Uterus (tissue), 4 donors: Measurements from ENCODE around the gene NTRK1. TPM values are rescaled to one million over a fixed set of nuclear protein-coding genes. Genes with fewer than 3 reads are reported as not detected.

Experiments
- DNase-seq, 2 donors: peaks; one replicate each; pipeline ENCODE4 v3.0.0-alpha.2; 2019 to 2020
- H3K27ac ChIP-seq, 2 donors: fragments of 200-600 bp; sonication (generic); 1 replicate in 1 of 2; 2 replicates in 1 of 2; pipeline ENCODE4 v1.5.1; 2016 to 2018
- H3K27me3 ChIP-seq, 2 donors: fragments of 200-600 bp; sonication (generic); one replicate each; pipeline ENCODE4 v1.5.1; 2018 to 2019; ENCODE audit warnings: control low read depth in 1 of 2
- H3K36me3 ChIP-seq, 2 donors: fragments of 200-600 bp; sonication (generic); one replicate each; pipeline ENCODE4 v1.5.1; 2019; ENCODE audit warnings: control low read depth in 1 of 2
- H3K4me1 ChIP-seq, 2 donors: fragments of 200-600 bp; sonication (generic); one replicate each; pipeline ENCODE4 v1.5.1; 2018 to 2019; ENCODE audit warnings: control low read depth in 1 of 2
- H3K4me3 ChIP-seq, 2 donors: fragments of 200-600 bp; sonication (generic); 1 replicate in 1 of 2; 2 replicates in 1 of 2; pipeline ENCODE4 v1.5.1; 2018 to 2019; ENCODE audit warnings: mild to moderate bottlenecking in 1 of 2
- H3K9me3 ChIP-seq, 2 donors: fragments of 200-600 bp; sonication (generic); one replicate each; pipeline ENCODE4 v1.5.1; 2019; ENCODE audit warnings: control low read depth in 1 of 2
- POLR2A ChIP-seq, 2 donors: fragments of 450-650 bp; IDR thresholded peaks; one replicate each; pipeline ENCODE4 v1.6.1; 2016; ENCODE audit warnings: antibody characterized with exemption in 2 of 2, mild to moderate bottlenecking in 1 of 2, moderate library complexity in 1 of 2
- intact Hi-C: fragments of 100-400 bp; cut with DNase I; formaldehyde crosslinking; loops from one replicate; pipeline ENCODE4 v1.15.1; 2023; ENCODE audit warnings: low total_unique reads
- total RNA-seq, 4 donors: library from RNA; depleted of rRNA in 3 of 4; stranded (reverse); fragments of >200 nt in 3 of 4; gene quantifications; one replicate each; pipeline versions ENCODE4 v1.1.0 to v1.2.4, GENCODE V29; 2014 to 2023
- TF ChIP-seq, protein P1 (sequence below), 4 experiments: fragments of 200-600 bp in 2 of 4; fragments of 450-650 bp in 2 of 4; sonication (generic) in 2 of 4; IDR thresholded peaks; one replicate each; pipeline ENCODE4 v1.5.1; 2016 to 2019; ENCODE audit warnings: antibody characterized with exemption in 4 of 4, mild to moderate bottlenecking in 2 of 4, moderate library complexity in 1 of 4
- donor health status: DM: yes; HTN: yes; CAD: no.

Gene NTRK1
- total RNA-seq, result 10 to 100 TPM in 1 of 4 donors, 1 to 10 TPM in 1, under 1 TPM in 2; 0.35 to 19.2 (median 3.6) TPM

DNA sequence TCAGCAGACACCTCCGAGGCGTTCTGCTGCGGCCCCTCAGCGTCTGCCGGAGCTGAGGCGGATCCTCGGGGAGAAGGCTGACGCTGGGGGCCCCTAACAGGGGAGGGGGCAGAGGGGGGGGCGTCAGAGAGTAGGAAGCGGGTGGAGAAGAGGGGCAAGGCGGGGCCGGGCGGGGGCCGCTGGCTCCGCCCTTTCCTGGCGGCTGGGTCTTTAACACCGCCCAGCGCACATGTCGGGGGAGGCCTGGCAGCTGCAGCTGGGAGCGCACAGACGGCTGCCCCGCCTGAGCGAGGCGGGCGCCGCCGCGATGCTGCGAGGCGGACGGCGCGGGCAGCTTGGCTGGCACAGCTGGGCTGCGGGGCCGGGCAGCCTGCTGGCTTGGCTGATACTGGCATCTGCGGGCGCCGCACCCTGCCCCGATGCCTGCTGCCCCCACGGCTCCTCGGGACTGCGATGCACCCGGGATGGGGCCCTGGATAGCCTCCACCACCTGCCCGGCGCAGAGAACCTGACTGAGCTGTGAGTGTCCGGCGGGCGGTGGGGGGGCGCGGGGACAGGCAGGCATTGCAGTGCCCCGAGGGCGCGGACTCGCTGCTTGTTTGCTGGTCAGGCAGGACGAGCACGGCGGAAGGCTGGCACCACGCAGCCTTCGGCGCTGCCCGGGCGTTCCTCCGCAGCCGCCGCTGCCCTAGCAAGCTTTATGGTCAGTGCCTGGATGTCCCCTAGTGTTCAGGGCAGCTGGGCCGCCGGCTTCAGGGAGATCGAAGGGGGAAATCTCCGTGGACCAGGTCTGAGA, at the start of gene NTRK1:
Gene NTRK1 (plus strand): TSS at position 238 of the 796 bp plus-strand sequence. CDS start 70 bp downstream, at position 308.
- Histone ChIP-seq H3K36me3 (no peaks in the 10 kb centered on the region), H3K4me3 (peak within 1 kb of the TSS; percentile 14 to 41), H3K9me3 (no peaks in the 10 kb centered on the region), H3K27me3 (peaks cover 0 to 5% of the 10 kb centered on the region in 2 donors), H3K27ac (peak within 1 kb of the TSS in 1 of 2 donors; percentile 63), H3K4me1 (peaks cover 0 to 21% of the 10 kb centered on the region in 2 donors)
- intact Hi-C loops, result no loop called here
- DNase-seq, result peak; percentile 36 to 71
- TF ChIP-seq POLR2A (IDR thresholded peaks at IDR 0.05), result no peak
- TF ChIP-seq, protein P1, sequence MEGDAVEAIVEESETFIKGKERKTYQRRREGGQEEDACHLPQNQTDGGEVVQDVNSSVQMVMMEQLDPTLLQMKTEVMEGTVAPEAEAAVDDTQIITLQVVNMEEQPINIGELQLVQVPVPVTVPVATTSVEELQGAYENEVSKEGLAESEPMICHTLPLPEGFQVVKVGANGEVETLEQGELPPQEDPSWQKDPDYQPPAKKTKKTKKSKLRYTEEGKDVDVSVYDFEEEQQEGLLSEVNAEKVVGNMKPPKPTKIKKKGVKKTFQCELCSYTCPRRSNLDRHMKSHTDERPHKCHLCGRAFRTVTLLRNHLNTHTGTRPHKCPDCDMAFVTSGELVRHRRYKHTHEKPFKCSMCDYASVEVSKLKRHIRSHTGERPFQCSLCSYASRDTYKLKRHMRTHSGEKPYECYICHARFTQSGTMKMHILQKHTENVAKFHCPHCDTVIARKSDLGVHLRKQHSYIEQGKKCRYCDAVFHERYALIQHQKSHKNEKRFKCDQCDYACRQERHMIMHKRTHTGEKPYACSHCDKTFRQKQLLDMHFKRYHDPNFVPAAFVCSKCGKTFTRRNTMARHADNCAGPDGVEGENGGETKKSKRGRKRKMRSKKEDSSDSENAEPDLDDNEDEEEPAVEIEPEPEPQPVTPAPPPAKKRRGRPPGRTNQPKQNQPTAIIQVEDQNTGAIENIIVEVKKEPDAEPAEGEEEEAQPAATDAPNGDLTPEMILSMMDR (IDR thresholded peaks at IDR 0.05), result no peak

DNA sequence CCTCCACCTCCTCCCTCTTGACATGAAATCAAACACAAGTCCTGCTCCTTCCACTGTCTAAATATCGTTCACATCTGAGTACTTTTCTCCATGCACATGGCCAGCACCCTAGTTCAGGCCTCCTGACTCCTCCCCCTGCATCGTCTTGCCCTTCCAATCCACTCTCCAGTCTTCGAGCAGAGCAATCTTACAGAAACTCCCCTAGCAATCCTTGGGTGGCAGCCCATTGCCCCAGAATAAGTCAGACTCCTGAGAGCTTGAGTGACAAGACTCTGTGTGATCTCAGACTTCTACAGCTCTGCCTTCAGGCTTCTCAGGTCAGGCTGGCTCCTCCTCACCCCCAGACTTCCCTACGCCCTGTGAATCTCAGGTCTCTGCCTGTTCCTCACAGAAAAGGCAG, 49.5 kb upstream of the NTRK1 start:
- no peak overlapping the region for H3K4me3 ChIP-seq
- no peak overlapping the region for H3K27ac ChIP-seq
- H3K36me3 ChIP-seq, result no peaks in the 10 kb centered on the region
- H3K27me3 ChIP-seq, result no peaks in the 10 kb centered on the region
- DNase-seq, result peak in 1 of 2 donors; percentile 49
- TF ChIP-seq, protein P1 (IDR thresholded peaks at IDR 0.05), result no peak
- TF ChIP-seq POLR2A (IDR thresholded peaks at IDR 0.05), result no peak
- H3K9me3 ChIP-seq, result no peaks in the 10 kb centered on the region
- intact Hi-C loops, result no loop called here
- peaks cover 4 to 15% of the 10 kb centered on the region in 2 donors for H3K4me1 ChIP-seq

DNA sequence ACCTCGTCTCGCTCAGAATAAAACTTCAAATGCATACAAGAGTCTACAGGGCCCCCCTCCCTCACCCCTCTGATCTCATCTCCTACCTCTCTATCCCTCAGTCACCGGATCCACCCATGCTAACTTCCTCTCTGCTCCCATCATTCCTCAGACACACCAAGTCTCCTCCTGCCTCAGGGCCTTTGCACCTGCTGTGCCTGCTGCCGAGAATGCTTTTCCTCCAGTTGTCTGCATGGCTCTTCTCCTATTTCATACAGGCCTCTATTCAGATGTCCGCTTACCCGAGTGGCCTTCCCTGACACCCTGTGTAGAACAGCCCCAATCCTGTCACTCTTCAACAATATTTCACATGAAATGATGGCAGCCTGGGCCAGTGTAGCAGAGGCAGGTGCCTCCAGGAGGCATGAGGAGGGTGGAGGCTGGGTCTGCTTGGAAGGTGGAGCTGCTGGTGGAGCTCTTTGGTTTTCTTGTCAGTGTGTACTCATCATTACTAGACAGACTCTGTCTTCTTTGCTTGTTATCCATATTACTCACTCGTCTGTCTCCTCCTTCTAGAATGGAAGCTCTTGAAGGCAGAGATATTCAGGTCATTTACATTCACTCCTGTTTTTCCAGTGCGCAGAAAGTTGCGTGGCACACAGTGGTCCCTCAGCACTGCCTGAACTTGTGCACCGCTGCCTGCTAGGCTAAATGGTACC, 48.2 kb upstream of the NTRK1 start:
- TF ChIP-seq, protein P1 (IDR thresholded peaks at IDR 0.05), result no peak
- no peak for TF ChIP-seq POLR2A (IDR thresholded peaks at IDR 0.05)
- Histone ChIP-seq H3K27me3 (no peaks in the 10 kb centered on the region), H3K36me3 (no peaks in the 10 kb centered on the region), H3K4me1 (peaks cover 4 to 7% of the 10 kb centered on the region in 2 donors), H3K4me3 (no peak overlapping the region), H3K9me3 (no peaks in the 10 kb centered on the region), H3K27ac (no peak overlapping the region)
- no peak for DNase-seq
- intact Hi-C loops, result no loop called here

DNA sequence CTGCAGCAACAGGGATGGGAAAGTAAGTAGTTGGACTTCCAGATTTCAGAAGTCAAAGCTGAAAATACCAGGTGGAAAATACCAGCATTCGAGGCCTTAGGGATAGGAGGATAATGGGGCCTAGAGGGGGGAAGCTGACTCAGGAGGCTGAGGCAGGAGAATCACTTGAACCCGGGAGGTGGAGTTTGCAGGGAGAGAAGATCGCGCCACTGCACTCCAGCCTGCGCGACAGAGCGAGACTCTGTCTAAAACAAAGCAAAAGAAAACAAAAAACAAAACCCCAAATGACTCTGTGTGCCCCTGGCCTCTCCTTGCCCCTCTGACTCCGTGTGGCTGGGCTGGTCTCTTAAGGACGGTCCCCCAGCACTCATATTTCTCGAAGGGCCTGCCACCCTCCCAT, 47.4 kb upstream of the NTRK1 start:
- H3K4me1 ChIP-seq, result peaks cover 4 to 7% of the 10 kb centered on the region in 2 donors
- H3K27me3 ChIP-seq, result no peaks in the 10 kb centered on the region
- TF ChIP-seq, protein P1 (IDR thresholded peaks at IDR 0.05), result no peak
- TF ChIP-seq POLR2A (IDR thresholded peaks at IDR 0.05), result no peak
- H3K36me3 ChIP-seq, result no peaks in the 10 kb centered on the region
- no peak for DNase-seq
- peak overlapping the region; percentile 30 to 35 for H3K4me3 ChIP-seq
- H3K9me3 ChIP-seq, result no peaks in the 10 kb centered on the region
- intact Hi-C loops, result no loop called here
- H3K27ac ChIP-seq, result peak overlapping the region; percentile 29 to 72
